ENCODE measurements around the gene SIK3.
"Not testable (repeated sequence)": the region's sequence is repeated elsewhere in the genome, so short reads cannot be mapped to it uniquely, and the experiment has no call there.

SIK3 gene

DNA sequence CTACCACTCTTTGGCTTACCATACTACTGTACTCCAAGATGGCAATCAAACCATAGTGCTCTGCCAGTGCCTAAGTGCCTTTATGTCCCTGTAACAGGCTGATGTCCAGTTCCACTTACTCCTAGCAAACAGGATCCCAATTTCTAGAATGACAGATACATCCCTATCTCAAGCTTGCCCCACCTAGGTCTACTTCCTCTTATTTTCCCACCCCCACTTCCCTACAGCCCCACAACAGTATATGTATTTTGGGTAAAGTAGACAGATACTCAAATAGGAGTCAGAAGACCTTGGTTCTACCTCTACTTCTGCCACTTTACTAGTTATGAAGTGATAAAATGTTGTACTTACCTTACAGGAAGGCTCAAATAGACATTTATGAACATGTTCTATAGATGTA is 24.1 kb downstream of the SIK3 start:
- no peak for DNase-seq

DNA sequence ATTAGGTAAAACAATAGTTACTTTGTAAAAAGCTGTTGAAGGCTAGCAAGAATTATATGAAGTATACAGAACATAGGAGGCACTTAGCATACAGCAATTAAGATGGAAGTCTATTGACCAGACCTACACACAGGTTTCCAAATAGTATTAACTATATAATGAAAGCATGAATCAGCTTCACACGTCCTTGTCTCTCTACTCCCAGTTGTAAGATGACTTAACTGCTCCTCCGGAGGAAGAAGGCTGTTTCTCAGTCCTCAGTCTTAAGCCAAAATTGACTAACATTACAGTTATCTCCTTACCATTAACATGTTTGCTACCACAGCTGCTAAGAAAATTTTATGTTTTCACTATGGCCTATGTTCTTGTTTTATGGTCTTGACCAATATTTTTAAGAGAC is 24.7 kb downstream of the SIK3 start:
- no peak for DNase-seq

DNA sequence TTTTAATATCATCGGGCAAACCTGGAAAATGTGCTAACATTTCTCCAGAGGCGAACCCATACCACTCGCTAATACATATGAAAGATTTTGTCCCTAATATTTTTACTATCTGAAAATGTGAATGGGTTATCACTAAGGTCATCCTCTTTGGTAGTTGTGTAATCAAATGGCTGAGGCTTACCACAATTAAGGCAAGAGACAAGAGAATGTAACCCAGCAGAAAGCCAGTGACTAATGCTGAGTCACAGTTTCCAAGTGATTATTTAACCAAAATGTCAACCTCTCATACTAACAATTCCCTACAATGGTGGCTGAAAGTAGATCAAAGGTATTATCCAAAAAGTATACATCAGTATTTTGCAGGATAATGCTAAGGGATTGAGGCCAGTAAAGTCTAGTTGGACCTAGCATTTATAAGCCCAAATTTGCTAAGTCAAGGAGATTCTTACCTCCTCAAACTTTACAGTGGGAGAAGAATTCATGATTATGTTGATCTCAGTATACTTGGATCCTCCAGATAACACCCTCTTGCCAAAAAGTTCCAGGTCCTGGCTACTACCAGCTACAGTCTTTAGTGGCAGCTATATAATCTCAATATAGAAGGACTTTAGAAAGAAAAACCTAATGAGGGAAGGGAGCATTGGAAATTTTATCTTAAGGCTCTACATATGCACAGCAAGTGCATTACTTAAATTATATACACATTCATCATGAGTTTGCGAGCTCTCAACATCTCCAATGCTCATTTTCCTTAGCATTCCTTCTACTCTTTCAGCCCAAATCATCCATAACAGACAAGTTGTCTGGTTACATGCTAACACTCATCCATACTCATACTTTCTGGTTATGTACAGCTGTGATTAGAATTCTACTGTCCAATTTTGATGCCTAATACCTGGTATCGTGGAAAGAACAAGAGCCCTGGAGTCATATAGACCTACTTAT is 25.4 kb downstream of the SIK3 start:
- peak; percentile 95 for DNase-seq

DNA sequence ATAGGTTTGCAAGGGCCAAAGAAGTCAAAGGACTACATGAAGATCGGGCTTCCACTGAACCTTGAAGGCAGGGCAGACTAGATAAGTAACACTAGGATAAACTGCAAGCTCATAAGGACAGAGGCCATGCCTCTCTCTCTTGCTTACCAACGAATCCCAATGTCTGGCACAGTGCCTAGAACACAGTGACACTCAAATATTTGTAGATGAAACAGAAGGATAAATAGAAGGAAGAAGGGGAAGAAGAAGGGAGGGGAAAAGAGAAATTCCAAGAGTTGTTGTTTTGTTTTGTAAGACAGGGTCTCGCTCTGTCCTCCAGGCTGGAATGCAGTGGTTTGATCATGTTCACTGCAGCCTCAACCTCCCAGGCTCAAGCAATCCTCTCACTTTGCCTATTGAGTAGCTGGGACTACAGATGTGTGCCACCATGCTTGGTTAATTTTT is 26.9 kb downstream of the SIK3 start:
- DNase-seq, result peak; percentile 71

DNA sequence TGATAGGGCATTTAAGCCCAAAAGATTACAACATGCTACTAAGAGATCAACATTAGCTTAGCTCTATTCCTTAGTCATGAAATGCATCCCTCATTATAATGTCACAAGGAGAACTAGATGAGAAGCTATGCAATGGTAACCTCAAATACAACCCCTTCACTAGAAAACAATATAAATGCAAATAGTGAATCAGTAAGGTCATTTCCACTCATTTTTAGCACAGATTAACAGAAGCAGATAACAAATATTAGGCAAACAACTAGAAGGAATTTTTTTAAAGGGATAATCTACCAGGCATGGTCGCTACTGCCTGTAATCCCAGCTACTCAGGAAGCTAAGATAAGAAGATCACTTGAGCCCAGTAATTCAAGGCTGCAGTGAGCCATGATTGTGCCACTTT is 28.2 kb downstream of the SIK3 start:
- DNase-seq, result peak; percentile 38

DNA sequence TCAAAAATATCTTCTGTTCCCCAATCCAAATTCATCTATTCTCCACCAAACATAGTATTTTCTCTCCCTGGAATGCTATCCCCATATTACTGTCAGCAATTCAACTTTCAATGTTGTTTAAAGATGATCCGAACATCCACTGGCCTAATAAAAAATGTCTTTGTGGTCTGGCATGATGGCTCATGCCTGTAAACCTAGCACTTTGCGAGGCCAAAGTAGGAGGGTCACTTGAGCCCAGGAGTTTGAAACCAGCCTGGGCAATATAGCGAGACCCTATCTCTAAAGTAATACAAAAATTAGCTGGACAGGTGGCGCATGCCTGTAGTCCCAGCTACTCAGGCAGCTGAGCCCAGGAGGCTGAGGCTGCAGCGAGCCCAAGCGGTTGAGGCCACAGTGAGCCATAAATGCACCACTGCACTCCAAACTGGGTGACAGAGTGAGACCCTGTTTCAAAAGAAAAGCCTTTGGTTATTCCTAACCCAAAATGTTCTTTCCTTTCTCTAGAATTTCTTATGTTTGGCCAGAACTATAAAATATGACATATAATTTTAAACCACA is 29.8 kb downstream of the SIK3 start:
- DNase-seq, result no peak

DNA sequence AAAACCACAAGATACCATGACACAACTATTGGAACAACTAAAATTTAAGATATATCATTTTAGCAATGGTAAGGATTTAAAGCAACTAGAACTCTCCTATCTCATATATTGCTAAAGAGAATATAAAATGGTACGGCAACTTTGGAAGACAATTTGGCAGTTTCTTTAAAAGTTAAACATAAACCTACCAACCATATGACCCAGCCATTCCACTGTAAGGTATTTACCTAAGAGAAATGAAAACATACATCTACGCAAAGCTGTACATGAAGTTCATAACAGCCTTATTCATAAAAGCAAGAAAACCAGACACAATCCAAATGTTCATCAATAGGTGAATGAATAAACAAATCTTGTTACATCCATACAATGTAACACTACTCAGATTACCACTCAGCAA is 31.3 kb downstream of the SIK3 start:
- no peak for DNase-seq

DNA sequence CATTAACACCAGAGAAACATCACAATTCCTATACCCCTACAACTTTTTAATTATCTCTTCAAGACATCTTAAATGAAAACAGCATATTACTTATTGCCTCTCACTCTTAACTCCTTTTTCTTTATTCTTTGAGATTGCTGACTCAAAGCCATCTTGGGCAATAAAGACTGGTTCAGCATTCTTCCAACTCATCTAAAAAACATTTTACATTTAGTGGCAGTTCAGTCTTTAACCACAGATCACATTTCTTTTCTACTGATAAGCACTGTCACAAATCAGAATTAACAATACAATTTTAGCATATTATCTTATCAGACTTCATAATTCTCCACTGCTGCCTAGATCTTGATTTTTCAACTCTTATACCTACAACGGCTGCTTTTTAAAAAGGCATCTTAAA is 34.0 kb downstream of the SIK3 start:
- peak; percentile 63 for DNase-seq

DNA sequence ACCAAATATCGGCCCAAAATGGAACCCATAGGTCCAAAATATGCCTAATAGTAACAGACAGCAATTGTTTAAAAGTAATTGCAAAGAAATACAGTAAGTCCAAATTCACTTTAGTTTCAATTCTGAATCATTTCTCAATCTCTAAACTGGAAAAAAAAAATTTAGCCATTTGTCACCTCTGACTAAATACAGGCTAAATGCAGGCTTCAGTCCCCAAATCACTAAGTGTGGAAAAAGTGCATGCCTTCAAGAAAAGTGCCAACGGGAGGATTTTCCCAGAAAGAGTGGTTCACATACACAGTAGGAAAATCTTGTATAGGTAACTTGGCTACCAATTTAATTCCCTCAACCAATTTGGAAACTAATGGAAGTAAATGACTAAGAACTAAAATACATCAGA is 35.7 kb downstream of the SIK3 start:
- no peak for DNase-seq

DNA sequence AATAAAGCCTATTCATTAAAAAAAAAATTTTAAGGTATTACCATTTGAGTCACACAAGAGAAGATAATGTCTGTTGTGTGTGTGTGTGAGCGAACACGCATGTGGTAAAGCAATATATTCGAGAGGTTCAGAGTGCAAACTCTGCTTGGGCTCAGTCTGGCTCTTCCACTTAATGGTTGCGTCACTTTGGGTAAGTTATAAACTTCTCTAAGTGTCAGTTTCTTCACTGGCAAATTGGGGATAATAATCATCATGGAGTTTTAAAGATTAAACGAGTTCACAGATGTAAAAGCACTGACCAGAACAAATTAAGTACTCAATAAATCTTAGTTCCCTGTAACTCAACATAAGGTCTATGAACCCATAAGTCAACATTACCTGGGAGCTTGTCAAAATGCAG is 37.0 kb downstream of the SIK3 start:
- DNase-seq, result no peak

DNA sequence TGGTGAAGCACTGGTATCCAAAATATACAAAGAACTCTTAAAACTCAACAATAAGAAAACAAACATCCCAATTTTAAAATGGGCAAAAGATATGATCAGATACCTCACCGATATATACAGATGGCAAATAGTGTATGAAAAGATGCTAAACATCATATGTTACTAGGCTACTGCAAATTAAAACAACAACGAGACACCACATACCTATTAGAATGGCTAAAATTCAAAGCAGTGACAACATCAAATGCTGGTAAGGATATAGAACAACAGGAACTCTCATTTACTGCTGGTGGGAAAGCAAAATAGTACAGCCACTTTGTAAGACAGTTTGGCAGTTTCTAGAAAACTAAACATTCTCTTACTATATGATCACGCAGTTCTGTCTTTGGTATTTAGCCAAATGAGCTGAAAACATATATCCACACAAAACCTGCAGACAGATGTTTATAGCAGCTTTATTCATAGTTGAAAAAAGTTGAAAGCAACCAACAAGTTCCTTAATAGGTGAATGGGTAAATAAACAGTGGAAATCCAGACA is 38.5 kb downstream of the SIK3 start:
- no peak for DNase-seq

DNA sequence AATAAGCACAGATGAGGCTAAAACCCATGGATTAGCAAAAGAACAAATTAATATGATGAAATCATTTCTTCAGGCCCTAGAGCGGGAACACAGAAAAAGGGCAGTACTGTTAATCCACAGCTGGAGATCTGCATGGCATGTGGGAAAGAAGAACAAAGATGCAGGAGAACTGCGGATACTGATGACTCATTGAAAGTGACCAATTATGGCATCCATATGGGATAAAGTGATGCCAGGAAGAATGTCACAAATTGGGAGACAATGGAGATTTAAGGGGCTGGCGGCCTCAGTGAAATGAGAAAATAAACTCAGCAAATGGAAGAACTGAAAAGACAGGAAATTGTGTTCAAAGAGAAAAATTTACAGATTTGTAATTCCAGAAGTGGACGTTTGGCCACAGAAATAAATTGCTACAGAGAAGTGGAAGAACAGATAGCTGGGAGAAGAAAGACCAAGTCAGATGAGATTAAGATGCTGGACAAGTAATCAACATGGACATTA is 39.4 kb downstream of the SIK3 start:
- peak; percentile 74 for DNase-seq

DNA sequence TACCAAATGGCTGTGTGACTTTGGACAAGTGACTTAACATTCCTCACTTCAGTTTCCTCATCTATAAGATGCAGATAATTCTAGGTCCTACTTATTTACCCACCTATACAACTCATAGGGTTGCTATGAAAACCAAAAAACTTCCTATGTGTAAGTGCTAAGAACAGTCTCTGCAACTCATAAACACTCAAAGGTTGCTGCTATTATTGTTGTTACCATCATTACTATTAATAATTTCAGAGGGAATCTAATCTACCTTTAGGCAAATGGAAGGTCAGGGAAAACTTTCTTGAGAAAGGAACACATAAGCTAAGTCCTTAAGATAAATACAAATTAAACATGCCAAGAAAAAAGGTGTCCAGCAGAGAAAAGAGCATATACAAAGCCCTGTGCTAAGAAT is 40.5 kb downstream of the SIK3 start:
- DNase-seq, result no peak

DNA sequence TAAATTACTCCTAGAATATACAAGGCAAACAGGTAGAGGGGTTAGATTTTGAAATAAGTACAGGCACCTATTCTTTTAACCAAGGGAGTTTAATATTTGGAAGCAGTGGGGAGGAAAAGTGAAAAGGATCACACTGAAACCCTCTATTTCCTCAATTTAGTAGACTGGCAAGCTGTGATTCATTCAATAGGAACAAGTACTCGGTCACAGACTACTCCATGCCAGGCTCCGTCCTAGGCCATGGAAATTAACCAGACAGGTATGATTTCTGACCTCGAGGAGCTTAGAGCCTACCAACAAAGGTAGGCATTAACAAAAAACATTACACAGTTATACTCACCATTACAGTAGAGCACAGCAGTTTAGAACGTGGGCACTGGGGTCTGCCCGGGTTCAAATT is 40.9 kb downstream of the SIK3 start:
- no peak for DNase-seq

DNA sequence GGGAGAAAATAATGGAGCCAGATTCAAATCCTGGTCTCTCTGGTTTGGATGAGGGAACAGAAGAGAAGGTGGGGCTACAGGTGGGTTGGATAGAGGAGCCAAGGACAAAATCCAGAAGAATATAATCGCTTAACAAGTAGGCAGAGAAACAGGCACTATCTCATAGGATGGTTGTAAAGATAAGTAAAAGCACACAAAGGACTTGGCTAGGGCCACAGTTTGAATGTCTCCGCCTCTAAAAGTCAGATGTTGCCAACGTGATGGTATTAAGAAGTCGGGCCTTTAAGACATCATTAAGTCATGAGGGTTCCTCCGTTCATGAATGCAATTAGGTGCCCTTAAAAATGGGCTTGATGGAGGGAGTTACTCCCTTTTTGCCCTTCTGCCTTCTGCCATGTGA is 42.8 kb downstream of the SIK3 start:
- DNase-seq, result no peak

DNA sequence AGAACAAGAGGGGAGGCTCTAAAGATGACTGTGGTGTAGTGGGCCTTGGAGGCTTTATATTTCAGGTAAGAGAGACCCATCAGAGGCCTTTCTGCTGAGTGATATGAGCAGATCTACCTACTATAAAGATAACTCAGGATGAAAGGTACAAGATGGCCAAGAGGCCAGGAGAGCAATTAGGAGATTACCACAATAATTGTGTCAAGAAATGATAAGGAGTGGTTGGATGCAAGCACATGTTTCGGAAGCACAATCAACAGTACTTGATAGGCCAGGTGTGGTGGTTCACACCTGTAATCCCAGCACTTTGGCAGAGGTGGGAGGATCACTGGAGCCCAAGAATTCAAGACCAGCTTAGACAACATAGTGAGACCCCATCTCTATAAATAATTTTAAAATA is 43.8 kb downstream of the SIK3 start:
- no peak for DNase-seq

DNA sequence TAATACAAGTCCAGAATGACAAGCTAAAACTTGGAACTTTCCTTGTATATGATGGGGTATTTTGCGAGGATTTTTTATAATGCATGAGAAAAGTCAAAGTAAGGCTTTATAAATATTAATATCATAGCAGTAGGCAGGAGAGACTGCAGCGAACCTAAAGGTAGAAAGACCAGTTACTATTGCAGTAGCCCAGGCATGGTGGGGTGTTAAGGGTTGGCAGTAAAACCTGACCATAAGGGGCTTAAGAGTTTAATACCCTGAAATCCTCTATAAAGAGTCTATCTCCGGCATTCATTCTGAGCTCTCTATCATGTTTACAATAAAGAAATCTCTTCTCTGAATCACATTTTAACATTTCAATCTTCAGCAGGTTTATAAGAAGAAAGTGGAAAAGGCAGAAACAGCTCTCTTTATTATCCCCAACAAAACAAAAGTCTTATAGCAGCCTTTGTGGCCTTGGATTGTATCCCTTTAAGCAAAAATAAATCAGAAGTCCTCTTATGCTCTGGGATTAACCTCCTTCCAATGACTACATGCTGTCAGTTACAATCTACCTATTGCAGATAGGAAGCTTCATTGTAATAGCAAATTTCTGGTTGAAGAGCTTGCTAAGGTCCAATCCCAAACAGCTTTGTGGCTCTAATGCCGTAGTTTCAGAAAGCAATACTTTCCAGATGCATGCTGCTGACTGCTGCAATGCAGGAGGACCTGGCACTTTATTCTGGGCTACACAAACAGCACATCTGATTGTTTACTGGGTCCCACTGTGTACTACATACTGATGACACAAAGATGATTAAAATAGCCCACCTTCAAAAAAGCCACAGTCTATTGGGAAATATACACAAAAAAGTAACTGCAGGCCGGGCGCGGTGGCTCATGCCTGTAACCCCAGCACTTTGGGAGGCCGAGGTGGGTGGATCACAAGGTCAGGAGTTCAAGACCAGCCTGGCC is 45.8 kb downstream of the SIK3 start:
- no peak for DNase-seq

DNA sequence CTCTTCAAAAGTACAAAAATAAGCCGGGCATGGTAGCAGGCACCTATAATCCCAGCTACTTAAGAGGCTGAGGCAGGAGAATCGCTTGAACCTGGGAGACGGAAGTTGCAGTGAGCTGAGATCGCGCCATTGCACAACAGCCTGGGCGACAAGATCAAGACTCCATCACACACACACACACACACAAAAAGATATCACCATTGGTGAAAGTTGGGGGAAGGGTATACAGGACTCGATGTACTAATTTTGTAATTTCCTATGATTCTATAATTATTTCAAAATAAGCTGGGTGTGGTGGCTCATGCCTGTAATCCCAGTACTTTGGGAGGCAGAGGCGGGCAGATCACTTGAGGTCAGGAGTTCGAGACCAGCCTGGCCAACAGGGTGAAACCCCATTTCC is 48.1 kb downstream of the SIK3 start:
- DNase-seq, result not testable (repeated sequence)

DNA sequence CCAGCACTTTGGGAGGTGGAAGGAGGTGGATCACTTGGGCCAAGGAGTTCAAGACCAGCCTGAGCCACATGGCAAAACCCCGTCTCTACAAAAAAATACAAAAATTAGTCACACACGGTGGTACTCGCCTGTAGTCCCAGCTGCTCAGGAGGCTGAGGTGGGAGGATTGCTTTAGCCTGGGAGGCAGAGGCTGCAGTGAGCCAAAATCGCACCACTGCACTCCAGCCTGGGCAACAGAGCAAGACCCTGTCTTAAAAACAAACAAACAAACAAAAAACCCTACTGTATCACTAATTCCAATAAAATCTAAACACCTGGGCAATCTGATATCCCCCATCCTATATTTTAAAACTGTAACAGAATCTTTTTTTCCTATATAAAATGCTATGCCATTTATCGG is 51.6 kb downstream of the SIK3 start:
- DNase-seq, result not testable (repeated sequence)

DNA sequence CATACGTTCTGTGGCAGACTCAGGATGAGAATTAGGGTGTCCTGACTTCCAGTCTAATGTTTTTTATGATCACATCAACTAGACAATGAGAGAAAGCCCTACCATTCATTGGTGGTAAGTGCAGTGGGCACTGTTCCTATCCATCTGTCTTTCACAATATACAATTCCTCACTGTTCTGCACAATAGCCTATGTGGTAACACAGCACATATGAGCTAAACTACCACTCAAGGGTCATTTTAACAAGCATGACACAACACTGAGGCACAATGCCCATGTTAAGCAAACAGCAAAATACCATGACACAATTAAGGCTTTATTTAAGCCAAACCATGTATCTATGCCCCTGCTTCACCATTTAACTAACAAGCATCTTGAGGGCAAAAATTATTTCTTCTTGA is 52.3 kb downstream of the SIK3 start:
- DNase-seq, result no peak

DNA sequence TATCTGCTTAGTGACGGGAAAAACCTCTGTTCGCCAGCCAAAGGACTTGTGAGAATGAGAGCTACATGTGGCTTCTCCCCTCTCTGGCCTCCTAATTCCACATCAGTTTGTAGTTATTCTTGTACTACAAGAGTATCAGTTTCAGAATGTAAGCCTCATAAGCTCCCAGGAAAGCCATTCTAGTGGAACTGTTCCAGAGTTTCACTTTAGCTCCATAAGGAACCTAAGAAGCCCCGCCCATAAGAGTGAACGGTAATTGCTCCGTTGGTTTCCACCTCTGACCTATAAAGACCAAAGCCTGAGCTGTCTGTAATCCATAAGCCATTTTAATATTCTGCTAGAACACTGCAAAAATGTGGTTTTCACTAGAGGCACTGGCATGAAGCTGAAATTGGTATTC is 53.0 kb downstream of the SIK3 start:
- peak; percentile 60 for DNase-seq

DNA sequence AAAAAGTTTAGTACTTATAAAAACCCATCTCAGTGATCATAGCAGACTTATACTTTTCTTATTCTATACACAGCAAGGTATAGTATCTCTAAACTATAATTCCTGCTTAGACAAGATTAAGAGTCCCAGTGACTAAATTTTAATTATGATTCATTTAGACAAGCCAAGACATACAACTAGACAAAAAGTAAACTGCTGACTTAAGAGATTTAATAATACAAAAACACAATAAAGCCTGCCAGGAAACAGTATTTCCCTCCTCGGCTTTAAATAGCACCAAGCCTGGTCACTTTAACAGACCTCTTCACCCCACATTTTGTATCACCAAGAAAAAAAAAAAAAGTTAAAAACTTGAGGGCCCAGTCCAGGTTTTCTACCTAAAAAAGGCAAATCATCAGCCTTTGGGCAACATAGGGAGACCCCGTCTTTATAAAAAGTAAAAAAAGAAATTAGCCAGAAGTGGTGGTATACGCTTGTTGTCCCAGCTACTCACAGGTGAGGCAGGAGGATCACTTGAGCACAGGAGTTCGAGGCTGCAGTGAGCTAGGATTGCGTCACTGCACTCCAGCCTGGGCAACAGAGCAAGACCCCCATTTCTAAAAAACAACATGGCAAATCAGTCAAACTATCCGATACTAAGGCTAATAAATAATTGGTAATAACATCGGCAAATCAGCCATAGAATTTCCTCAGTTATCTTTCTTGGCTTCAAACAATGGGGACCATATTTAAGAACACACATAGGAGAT is 53.8 kb downstream of the SIK3 start:
- DNase-seq, result no peak

Measured in fibroblast of skin of right quadriceps (primary cell).